Measurements from ENCODE around the gene HES5.

DNA sequence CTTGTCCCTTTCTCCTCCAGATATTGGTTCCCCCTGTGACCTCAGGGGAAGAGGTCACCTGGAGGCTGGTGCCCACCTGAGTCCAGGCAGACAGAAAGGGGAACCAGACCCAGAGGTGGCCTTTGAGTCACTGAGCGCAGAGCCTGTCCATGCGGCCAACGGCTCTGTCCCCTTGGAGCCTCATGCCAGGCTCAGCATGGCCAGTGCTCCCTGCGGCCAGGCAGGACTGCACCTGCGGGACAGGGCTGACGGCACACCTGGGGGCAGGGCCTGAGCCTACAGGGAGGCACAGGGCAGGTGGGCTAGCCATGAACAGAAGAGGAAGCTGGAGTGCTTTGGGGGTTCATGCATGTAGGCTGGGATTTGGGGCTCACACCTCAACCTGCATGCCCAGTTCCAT lies 28.8 kb upstream of the HES5 start:
- no peak for TF ChIP-seq EZH2 (IDR thresholded peaks at IDR 0.05; ENCODE audit: insufficient read depth, poor library complexity, severe bottlenecking)
- TF ChIP-seq EZH2phosphoT487 (IDR thresholded peaks at IDR 0.05; ENCODE audit: insufficient read depth, low read depth), result no peak

All from GM23248 (cell line).